Hypothalamus (tissue), 51 donors: ENCODE results near the gene CDH8.

Source experiments
- DNase-seq, 51 donors: peaks; one replicate each; lab custom pipeline; 2025; lab: John Stamatoyannopoulos, UW

CDH8 gene

DNA sequence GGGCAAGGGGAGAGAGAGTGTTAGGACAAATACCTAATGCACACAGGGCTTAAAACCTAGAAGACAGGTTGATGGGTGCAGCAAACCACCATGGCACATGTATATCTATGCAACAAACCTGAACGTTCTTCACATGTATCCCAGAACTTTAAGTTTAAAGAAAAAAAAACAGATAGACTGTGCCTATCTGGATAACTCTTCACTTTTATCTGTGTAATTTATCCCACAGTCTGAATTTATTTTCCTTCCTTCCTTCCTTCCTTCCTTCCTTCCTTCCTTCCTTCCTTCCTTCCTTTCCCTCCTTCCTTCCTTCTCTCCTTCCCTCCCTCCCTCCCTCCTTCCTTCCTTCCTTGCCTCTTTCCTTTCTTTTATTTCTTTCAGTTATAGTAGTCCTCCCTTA is 370.7 kb downstream of the CDH8 start:
- no peak for DNase-seq

DNA sequence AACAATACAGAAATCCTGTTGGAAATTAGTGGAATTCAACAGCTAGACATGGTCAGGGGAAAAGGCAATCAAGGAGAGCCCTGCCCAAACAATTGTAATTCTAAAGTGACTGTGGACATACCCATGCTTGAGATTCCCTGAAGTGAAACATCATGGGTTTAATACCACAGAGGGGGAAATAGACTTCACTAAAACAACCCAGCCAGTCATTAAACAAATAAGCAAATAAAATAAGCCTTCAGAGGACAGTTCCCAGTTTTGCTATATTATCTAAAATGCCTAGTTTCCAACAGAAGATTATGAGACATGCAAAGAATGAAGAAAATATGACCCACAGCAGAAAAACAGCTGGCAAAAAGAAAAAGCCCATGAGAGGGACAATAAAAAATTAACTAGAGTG is 376.3 kb downstream of the CDH8 start:
- no peak for DNase-seq

DNA sequence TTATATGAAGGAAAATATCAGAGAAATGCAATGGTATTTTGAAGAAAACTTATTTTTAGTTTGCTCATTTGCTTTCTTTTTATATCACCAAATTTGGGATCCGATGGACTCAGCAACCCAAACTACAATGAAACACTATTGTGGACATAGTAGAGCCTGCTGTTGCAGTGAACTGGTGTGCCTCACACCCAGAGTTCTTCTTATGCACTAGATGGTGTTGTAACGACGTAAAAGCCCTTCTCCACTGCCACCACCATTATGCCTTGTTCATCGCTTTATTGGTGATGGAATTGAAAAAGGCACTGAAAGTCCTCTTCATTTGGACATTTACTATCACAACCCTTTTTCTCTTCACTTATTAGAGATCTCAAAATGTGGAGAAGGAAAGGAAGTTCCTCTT is 381.3 kb downstream of the CDH8 start:
- peak in 16 of 51 donors; percentile 3 to 58 (median 22) for DNase-seq

DNA sequence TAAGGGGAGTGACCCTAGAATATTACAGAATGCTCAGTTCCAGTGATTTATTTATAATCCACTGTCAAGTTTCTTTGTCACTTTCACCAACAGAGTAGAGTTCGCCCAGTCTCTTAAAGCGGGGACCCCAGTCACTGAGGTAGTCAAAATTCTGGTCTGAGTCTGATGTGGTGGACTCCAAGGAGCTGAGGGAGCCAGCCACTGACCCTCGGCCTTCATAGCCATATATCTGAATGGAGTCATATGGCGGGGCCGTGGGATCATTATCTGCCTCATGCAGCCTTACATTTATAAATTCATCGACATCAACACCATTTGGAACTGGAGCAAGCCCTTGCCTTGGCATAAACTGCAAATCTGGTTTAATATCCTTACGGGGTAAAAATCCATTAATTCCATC is 382.7 kb downstream of the CDH8 start:
- DNase-seq = no peak

DNA sequence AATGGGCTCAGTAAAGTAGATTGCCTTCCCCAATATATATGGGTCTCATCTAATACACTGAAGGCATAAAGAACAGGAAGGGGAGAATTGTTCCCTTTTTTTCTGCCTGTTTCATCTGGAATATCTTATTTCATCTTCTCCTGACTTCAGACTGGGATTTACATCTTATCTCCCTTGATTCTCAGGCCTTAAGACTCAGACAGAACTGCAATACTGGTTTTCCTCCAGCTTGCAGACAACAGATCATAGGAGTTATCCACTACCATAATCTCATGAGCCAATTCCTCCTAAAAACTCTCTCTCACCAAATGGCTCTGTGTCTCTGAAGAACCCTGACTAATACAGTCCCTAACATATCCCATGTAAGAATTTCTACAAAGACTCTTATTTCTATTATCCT is 390.7 kb downstream of the CDH8 start:
- DNase-seq = no peak

DNA sequence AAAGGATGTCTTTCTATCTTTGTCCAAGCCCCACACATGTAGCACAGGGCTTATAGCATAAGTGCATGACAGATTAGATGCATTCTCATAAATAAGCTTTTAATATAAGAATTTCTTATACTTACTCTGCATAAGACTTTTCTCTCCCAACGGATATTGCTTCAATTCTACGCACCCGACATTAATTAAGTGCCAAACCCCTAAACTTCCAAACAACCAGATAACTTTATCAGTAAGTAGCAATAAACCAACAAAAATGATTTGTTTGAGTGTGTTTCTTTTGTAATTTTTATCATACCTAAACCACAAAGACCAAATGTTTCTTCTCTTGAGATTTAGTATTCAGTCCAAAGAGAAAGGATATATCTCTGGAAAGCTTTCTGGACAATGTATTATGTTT is 391.5 kb downstream of the CDH8 start:
- no peak for DNase-seq

DNA sequence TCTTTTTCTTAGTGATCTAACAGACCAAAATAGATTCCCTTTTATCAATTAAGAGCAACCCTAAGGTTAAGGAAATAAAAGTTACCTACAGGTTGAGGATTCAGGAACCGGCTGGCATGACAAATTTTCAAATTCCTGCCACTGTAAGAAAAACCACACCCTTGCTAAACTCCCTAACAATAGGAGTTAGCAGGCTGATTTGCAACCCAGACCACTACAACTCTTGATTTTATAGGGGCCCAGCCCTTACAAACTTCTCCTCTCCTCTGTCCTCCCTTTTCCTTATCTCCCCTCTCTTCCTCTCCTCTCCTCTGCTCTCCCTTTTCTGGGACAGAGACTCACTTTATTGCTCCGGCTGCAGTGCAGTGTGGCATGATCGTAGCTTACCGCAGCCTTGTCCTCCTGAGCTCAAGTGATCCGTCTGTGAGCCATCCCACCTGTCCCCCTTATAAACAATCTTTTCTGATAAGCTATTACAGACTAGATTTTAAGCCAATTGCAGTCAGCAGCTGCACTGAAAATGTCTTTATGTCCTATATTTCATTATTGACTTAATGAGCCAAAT is 418.9 kb downstream of the CDH8 start:
- no peak for DNase-seq

DNA sequence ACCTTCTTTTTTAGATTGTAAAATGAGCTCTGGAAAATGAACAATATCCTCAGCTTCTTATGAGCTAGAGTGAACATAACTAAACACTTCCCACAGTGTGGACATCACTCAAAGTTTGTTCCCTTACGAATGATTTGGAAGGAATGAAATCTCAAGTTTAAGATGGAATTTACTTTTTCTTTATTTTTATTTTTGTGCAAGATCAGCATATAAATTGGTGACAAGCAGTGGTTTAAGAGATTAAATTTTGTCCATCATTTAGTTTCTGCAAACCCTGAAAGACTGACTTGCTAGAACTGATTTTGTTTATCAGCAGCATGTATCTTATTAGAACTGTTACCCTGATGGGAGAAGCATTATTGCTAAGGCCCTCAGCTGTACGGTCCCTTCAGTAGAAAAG is 420.1 kb downstream of the CDH8 start:
- no peak for DNase-seq

DNA sequence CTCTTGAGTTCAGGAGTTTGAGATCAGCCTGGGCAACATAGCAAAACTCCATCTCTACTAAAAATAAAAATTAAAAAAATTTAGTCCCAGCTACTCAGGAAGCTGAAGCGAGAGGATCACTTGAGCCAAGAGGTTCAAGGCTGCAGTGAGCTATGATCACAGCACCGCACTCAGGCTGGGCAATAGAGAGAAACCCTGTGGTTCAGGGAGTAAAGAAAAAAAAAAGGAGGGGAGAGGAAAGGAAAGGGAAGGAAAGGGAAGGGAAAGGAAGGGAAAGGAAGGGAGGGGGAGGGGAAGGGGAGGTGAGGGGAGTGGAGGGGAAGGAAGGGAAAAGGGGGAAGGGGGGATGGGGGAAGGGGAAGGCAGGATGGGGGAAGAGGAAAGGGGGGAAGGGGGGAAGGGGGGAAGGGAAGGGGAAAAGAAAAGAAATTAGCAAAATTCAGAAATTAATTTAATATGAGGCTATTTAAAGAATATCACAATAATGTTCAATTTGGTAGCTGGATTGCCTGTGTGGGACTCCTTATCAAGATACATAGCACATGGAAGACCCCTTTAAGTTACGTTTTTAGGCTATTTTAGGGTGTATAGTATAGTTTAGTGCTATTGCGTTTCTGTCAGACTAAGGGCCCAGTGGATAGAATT is 424.3 kb downstream of the CDH8 start:
- DNase-seq = no peak

DNA sequence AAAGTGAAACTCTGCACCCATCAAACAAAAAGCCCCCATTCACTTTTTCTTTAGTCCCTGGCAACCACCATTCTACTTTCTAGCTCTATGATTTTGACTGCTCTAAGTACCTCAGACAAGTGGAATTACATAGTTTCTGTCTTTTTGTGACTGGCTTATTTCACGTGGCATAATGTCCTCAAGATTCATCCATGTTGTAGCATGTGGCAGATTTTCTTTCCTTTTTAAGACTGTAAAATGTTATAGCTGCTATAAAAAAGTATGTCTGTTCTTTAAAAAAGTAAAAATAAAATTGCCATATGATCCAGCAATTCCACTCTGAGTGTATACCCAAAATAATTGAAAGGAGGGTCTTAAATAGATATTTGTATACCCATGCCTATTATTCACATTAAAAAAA is 429.7 kb downstream of the CDH8 start:
- DNase-seq = no peak
